ENCODE data around the gene TTBK2.

DNA sequence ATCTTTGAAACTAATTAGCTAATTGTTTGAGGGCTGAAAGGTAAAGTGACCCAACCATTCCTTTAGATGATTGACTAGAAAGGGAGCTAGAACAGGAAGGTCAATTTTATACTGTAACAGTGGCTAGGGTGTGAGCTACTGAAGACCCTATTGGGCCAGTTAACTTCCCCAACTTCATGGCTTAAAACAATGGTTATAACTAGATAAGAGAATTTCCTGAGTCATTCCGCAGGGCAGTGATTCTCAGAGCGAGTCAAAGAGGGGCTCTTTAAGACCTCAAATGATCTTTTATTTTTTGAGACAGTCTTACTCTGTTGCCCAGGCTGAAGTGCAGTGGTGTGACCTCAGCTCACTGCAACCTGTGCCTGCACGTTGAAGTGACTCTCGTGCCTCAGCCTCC is 33.7 kb upstream of the TTBK2 start:
- TF ChIP-seq POLR2A (IDR thresholded peaks at IDR 0.05) (no peak), POLR2AphosphoS5 (IDR thresholded peaks at IDR 0.05) (no peak)
- TF ChIP-seq, protein P1, sequence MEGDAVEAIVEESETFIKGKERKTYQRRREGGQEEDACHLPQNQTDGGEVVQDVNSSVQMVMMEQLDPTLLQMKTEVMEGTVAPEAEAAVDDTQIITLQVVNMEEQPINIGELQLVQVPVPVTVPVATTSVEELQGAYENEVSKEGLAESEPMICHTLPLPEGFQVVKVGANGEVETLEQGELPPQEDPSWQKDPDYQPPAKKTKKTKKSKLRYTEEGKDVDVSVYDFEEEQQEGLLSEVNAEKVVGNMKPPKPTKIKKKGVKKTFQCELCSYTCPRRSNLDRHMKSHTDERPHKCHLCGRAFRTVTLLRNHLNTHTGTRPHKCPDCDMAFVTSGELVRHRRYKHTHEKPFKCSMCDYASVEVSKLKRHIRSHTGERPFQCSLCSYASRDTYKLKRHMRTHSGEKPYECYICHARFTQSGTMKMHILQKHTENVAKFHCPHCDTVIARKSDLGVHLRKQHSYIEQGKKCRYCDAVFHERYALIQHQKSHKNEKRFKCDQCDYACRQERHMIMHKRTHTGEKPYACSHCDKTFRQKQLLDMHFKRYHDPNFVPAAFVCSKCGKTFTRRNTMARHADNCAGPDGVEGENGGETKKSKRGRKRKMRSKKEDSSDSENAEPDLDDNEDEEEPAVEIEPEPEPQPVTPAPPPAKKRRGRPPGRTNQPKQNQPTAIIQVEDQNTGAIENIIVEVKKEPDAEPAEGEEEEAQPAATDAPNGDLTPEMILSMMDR (IDR thresholded peaks at IDR 0.05), result no peak

All from transverse colon (tissue), 4 donors.